Measurements from ENCODE around the gene CHRNA7.
"Not testable (repeated sequence)": the region's sequence is repeated elsewhere in the genome, so short reads cannot be mapped to it uniquely, and the experiment has no call there.

The CHRNA7 gene

DNA sequence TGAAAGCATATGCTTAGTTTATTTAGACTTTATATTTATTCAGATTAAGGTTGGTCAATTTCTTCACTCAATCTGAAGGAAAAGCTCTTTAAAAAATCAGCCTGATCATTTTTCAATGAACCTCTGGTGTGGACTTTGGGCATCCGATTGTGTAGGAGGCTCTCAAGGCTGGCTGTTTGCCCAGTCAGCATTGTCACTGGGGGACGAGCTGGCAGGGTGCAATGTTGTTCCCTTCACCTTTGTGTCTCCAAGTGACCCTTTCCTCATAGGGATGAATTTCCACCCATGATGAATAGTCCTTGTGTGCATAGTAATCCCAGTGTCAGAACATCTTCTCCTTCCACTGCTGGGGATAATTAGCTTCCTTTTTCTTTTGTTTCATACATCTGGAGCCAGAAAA is 102.5 kb downstream of the CHRNA7 start:
- in situ Hi-C loops (cut with HindIII; ENCODE audit: low sequenced_read_pairs) = no loop called here
- DNase-seq (ENCODE audit: low read depth) = no peak
- TF ChIP-seq, protein P1, sequence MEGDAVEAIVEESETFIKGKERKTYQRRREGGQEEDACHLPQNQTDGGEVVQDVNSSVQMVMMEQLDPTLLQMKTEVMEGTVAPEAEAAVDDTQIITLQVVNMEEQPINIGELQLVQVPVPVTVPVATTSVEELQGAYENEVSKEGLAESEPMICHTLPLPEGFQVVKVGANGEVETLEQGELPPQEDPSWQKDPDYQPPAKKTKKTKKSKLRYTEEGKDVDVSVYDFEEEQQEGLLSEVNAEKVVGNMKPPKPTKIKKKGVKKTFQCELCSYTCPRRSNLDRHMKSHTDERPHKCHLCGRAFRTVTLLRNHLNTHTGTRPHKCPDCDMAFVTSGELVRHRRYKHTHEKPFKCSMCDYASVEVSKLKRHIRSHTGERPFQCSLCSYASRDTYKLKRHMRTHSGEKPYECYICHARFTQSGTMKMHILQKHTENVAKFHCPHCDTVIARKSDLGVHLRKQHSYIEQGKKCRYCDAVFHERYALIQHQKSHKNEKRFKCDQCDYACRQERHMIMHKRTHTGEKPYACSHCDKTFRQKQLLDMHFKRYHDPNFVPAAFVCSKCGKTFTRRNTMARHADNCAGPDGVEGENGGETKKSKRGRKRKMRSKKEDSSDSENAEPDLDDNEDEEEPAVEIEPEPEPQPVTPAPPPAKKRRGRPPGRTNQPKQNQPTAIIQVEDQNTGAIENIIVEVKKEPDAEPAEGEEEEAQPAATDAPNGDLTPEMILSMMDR (IDR thresholded peaks at IDR 0.05; ENCODE audit: low read depth, low read length, missing control alignments) = no peak
- no peak overlapping the region for H3K4me3 ChIP-seq (ENCODE audit: low read depth, low read length)

DNA sequence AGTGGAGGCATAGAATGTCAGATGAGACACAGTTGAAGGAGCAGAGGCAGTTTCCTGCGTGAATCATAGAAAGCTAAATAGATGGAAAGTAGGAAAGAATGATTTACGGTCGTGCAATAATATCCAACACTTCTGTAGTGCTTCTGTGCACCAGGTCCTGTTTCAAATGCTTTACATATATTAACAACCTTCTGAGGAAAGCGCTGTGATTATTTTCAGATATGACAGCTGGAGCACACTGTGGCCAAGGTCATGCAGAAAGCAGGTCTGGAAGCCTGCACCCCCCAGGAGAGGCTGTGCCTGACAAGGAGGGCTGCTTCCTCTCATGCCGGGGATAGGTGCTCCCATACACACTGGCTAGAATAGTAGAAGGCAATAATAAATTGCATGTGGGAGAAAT is 104.5 kb downstream of the CHRNA7 start:
- DNase-seq (ENCODE audit: low read depth) = no peak
- no peak overlapping the region for H3K4me3 ChIP-seq (ENCODE audit: low read depth, low read length)
- TF ChIP-seq, protein P1 (IDR thresholded peaks at IDR 0.05; ENCODE audit: low read depth, low read length, missing control alignments) = no peak
- in situ Hi-C loops (cut with HindIII; ENCODE audit: low sequenced_read_pairs) = no loop called here

DNA sequence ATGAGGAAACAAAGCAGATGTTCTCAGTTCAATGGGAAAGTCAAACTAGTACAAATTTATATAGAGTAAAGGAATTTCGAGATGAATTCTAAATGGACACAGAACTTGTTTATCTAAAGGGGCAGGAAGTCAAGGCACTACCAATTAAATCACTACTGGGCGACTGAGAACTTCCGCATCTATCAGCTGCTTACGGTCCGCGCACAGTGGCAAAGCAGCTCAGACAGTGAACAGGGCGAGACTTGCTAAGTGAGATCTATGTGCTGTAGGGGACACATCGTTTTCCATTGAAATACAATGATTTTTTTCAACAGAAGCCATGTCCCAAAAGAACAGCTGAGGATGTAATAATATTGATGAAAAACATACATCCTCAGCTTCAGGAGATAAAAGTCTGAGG is 105.0 kb downstream of the CHRNA7 start:
- TF ChIP-seq, protein P1 (IDR thresholded peaks at IDR 0.05; ENCODE audit: low read depth, low read length, missing control alignments) = no peak
- DNase-seq (ENCODE audit: low read depth) = no peak
- H3K4me3 ChIP-seq (ENCODE audit: low read depth, low read length) = no peak overlapping the region
- in situ Hi-C loops (cut with HindIII; ENCODE audit: low sequenced_read_pairs) = no loop called here

DNA sequence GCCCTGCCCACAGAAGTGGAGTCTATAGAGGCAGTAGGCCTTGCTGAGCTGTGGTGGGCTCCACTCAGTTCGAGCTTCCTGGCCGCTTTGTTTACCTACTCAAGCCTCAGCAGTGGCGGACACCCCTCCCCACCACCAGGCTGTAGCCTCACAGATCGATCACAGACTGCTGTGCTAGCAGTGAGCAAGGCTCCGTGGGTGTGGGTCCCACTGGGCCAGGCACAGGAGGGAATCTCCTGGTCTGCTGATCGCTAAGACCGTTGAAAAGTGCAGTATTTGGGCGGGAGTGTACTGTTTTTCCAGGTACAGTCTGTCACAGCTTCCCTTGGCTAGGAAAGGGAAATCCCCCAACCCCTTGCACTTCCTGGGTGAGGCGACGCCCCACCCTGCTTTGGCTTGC is 115.2 kb downstream of the CHRNA7 start:
- in situ Hi-C loops (cut with HindIII; ENCODE audit: low sequenced_read_pairs); H3K4me3 ChIP-seq (ENCODE audit: low read depth, low read length); DNase-seq (ENCODE audit: low read depth): not testable (repeated sequence)

DNA sequence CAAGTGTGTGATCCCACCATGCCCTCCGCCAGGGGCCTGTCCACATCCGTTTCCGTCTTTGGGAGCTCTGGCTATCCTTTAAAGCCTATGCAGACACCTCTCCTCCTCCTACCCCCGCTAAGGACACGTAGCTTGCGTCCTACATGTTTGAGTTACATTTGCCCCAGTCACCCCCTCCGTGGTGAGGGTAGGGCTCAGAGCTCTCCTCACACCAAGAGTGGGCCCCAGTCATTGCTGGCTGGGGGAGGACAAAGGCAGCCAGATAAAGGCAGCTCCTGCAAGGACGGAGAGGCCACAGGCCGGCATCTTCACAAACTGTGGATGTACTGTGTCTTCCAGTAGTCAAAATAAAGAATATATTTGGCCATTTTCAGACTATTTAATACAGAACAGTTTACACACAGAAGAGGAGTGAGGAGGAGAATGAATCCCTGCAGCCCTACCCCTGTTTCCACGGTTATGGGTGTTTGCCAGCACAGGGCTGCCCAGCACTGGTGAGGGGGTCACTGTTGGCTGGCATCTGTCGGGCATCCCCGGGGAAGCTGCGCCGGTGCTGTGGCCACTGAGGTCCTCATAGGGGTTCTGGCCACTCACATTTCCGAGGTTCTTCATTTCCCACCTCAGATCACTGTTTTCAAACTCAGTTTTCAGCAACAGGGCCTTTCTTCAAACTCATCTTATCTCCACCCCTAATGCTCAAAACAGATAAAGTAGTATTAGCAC is 118.7 kb downstream of the CHRNA7 start:
- in situ Hi-C loops (cut with HindIII; ENCODE audit: low sequenced_read_pairs) = no loop called here

DNA sequence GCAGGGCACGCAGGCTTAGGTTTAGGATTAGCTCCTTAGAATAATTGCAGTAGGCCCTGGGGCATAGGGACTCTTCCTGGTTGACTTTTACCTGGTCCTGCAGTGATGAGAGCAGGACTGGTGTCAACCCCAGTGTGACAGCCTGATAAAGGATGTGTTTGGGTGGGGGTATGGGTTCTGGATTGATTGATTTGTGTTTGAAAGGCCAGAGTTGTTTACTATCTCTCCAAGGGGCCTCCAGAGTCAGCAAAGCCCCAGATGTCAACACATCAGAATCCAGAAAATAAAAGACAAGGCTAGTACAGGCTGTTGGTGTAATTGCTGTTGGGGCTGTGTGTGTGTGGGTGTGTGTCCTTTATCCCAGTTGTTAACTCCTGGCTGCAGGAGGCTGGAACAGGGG is 122.3 kb downstream of the CHRNA7 start:
- H3K4me3 ChIP-seq (ENCODE audit: low read depth, low read length) = no peak overlapping the region
- no peak for DNase-seq (ENCODE audit: low read depth)
- TF ChIP-seq, protein P1 (IDR thresholded peaks at IDR 0.05; ENCODE audit: low read depth, low read length, missing control alignments) = no peak
- in situ Hi-C loops (cut with HindIII; ENCODE audit: low sequenced_read_pairs) = no loop called here

More for the DNA sequence above, 118.7 kb downstream of the CHRNA7 start:
- H3K4me3 ChIP-seq (ENCODE audit: low read depth, low read length) = no peak overlapping the region
- TF ChIP-seq, protein P1 (IDR thresholded peaks at IDR 0.05; ENCODE audit: low read depth, low read length, missing control alignments) = no peak
- no peak for DNase-seq (ENCODE audit: low read depth)

DNA sequence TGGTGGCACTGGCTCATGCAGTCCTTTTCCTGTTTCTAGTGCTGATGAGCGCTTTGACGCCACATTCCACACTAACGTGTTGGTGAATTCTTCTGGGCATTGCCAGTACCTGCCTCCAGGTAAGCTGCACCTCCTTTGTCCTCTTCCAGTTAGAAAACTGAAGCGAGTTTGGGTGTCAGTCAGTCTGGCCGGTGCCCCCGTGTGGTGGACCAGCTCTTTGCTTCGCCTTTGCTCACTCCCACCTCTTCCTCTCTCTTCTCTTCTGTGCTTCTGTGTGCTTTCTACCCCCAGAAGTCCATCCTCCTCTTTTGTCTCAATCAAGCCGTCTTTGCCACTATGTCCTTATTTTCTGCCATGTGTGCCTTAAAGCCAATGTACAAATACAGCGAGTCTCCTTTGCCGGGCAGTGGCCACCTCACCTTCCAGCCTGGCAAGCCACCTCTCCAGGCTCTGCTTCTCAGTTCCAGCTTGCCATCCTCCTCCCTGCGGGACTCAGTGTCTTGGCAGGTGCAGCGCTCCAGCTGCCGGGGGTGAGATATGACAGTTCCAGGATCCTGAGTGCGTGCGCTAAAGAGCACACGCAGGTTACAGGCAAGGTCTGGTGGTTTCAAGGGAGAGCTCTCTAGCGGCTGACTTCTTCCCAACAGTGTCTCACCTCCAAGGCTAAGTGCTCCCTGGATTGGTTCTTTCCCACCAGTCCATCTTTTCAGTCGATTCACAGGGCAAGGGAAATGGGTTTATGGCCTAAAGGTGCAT is 123.7 kb downstream of the CHRNA7 start:
- DNase-seq (ENCODE audit: low read depth); H3K4me3 ChIP-seq (ENCODE audit: low read depth, low read length); in situ Hi-C loops (cut with HindIII; ENCODE audit: low sequenced_read_pairs): not testable (repeated sequence)

DNA sequence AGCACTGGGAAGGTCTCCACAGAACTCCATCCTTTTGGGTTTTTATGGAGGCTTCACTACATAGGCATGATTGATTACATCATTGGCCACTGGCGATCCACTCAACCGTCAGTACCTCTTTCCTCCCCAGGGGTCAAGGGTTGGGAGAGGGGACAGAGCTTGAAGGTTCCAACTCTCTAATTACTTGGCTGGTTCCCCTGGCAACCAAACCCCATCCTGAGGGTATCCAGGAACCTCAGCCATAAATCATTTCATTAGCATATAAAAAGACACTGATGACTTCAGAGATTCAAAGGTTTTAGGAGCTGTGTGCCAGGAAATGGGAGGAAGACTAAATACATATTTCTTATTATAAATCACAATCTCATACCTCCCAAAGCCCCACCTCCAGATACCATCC is 131.8 kb downstream of the CHRNA7 start:
- in situ Hi-C loops (cut with HindIII; ENCODE audit: low sequenced_read_pairs); H3K4me3 ChIP-seq (ENCODE audit: low read depth, low read length); DNase-seq (ENCODE audit: low read depth): not testable (repeated sequence)

DNA sequence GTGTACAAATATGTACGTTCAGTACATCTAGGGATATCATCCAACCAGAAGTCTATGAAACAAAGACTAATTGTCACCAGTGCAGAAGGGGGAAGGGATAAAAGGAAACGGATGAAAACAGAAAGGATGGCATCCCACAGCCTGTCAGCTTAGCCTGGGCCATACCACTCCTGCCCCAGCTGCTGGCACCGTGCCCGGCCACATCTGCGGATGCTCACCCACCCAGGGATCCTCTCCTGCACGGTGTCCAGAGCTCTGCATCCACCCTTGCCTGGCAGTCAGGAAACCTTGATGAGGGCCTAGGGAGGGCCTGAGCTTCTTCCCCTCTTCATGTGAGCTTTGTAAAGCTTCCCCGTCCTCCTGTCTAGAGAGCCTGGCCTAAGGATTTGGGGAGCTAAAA is 133.8 kb downstream of the CHRNA7 start:
- H3K4me3 ChIP-seq (ENCODE audit: low read depth, low read length); in situ Hi-C loops (cut with HindIII; ENCODE audit: low sequenced_read_pairs); DNase-seq (ENCODE audit: low read depth): not testable (repeated sequence)

DNA sequence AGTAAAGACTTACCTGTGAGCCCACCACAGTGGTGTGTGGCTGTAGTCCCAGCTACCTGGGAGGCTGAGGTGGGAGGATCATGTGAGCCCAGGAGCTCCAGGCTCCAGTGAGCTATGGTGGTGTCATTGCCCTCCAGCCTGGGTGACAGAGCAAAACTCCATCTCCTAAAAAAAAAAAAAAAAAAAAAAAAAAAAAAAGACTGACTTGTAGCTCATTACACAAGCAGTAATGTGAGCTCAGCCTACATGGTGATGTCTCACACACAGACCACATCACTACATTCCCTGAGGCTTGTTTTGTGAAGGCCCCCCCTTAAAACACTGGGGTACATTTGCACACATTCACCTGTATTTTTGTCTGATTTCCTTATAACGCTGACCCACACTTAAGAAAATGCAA is 134.4 kb downstream of the CHRNA7 start:
- DNase-seq (ENCODE audit: low read depth); in situ Hi-C loops (cut with HindIII; ENCODE audit: low sequenced_read_pairs); H3K4me3 ChIP-seq (ENCODE audit: low read depth, low read length): not testable (repeated sequence)

DNA sequence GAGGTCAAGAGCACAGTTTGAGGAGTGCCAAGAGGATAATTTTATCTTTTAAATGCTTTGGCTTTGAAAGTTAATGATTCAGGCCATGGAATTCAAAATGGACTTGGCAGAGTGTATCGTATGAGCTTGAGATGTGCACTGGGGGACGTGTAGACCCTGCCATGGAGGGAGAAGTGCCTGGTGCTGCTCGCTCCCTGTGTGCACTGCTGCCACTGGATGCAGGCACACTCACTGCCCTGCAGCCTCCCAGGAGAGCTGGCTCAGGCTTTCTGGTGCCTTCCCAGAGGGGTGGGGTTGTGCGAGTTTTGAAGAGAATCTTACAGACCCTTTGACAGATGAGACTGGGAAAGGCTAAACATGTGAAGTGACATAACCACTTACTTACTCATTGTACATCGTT is 135.5 kb downstream of the CHRNA7 start:
- in situ Hi-C loops (cut with HindIII; ENCODE audit: low sequenced_read_pairs); DNase-seq (ENCODE audit: low read depth); H3K4me3 ChIP-seq (ENCODE audit: low read depth, low read length): not testable (repeated sequence)

All from astrocyte of the cerebellum (primary cell).